IMR-90 (cell line): Measurements from ENCODE around the gene NEK9. TPM values are rescaled to one million over a fixed set of nuclear protein-coding genes. Genes with fewer than 3 reads are reported as not detected.

Experiments used
- ATAC-seq: fragments of 200-7000 bp; cut with Tn5 transposase; 2 replicates; pipeline ENCODE4 v1.9.1; 2020; ENCODE audit warnings: low read depth, mild to moderate bottlenecking, moderate library complexity
- BruUV-seq: library from RNA; stranded (reverse); fragments of 400-500 nt; replicated peaks from 2 replicates; lab custom pipeline; 2021; lab: Mats Ljungman, UMichigan
- CTCF ChIA-PET: fragments of 300-600 bp; formaldehyde crosslinking; extraction: SDS; loops from one replicate; lab custom pipeline; 2021; ENCODE audit warnings: antibody characterized with exemption; lab: Yijun Ruan, JAX
- POLR2A ChIA-PET: fragments of 300-600 bp; sonication (Branson Sonifier 250); formaldehyde crosslinking; loops from one replicate; lab custom pipeline; 2022; ENCODE audit warnings: antibody characterized with exemption; ENCODE audit not compliant: unreplicated experiment; lab: Charles Lee
- DNase-seq: peaks from one replicate; pipeline ENCODE4 v3.0.0; 2013
- H2AFZ ChIP-seq: replicated peaks from 2 replicates; pipeline ENCODE3; 2013; ENCODE audit warnings: low read length, mild to moderate bottlenecking; ENCODE audit not compliant: poor library complexity
- H2AK5ac ChIP-seq: 2 replicates; pipeline ENCODE4 v1.6.1; 2013; ENCODE audit warnings: low read depth, low read length, inconsistent platforms
- H2AK9ac ChIP-seq: replicated peaks from 2 replicates; pipeline ENCODE3; 2013; ENCODE audit warnings: mild to moderate bottlenecking, low read depth, low read length, moderate library complexity; ENCODE audit not compliant: poor library complexity
- H2BK120ac ChIP-seq: 2 replicates; pipeline ENCODE4 v1.6.1; 2013; ENCODE audit warnings: low read depth, low read length, inconsistent platforms
- H2BK15ac ChIP-seq: 3 replicates; pipeline ENCODE4 v1.6.1; 2013; ENCODE audit warnings: low read depth, low read length, inconsistent platforms
- H2BK20ac ChIP-seq: 2 replicates; pipeline ENCODE4 v1.6.1; 2013; ENCODE audit warnings: low read depth, mild to moderate bottlenecking, inconsistent platforms, low read length, moderate library complexity
- H2BK5ac ChIP-seq: 2 replicates; pipeline ENCODE4 v1.6.1; 2013; ENCODE audit warnings: mild to moderate bottlenecking, low read depth, low read length, inconsistent platforms; ENCODE audit not compliant: poor library complexity, severe bottlenecking
- H3K14ac ChIP-seq: replicated peaks from 2 replicates; pipeline ENCODE4 v1.6.1; 2013; ENCODE audit warnings: low read depth, low read length, inconsistent platforms
- H3K18ac ChIP-seq: 2 replicates; pipeline ENCODE4 v1.6.1; 2013; ENCODE audit warnings: low read depth, low read length, control low read depth
- H3K23ac ChIP-seq: 2 replicates; pipeline ENCODE4 v1.6.1; 2013; ENCODE audit warnings: low read depth, low read length, inconsistent platforms
- H3K27ac ChIP-seq: 2 replicates; pipeline ENCODE4 v1.5.1; 2013; ENCODE audit warnings: mild to moderate bottlenecking, control low read depth, low read length; ENCODE audit not compliant: insufficient read depth
- H3K27me3 ChIP-seq: 2 replicates; pipeline ENCODE4 v1.6.1; 2013; ENCODE audit warnings: low read length; ENCODE audit not compliant: control insufficient read depth, insufficient read depth
- H3K36me3 ChIP-seq: 2 replicates; pipeline ENCODE4 v1.6.1; 2013; ENCODE audit warnings: low read length, mixed read lengths; ENCODE audit not compliant: control insufficient read depth, insufficient read depth
- H3K4ac ChIP-seq: 2 replicates; pipeline ENCODE4 v1.6.1; 2013; ENCODE audit warnings: low read depth, low read length, inconsistent platforms
- H3K4me1 ChIP-seq: 2 replicates; pipeline ENCODE4 v1.6.1; 2013; ENCODE audit warnings: low read length, mixed read lengths; ENCODE audit not compliant: control insufficient read depth, insufficient read depth
- H3K4me2 ChIP-seq: 2 replicates; pipeline ENCODE4 v1.6.1; 2013; ENCODE audit warnings: low read depth, mild to moderate bottlenecking, control low read depth, low read length, moderate library complexity
- H3K4me3 ChIP-seq: 2 replicates; pipeline ENCODE4 v1.5.1; 2013; ENCODE audit warnings: low read depth, mild to moderate bottlenecking, control low read depth, low read length, moderate library complexity; ENCODE audit not compliant: insufficient read depth
- H3K56ac ChIP-seq: 2 replicates; pipeline ENCODE4 v1.6.1; 2013; ENCODE audit warnings: low read length, inconsistent platforms; ENCODE audit not compliant: insufficient read depth; ENCODE audit errors: extremely low read depth
- H3K79me1 ChIP-seq, 2 experiments: 2 replicates each; pipeline ENCODE4 v1.6.1; 2013; ENCODE audit warnings: low read length in 2 of 2, inconsistent platforms in 1 of 2, low read depth in 1 of 2
- H3K9ac ChIP-seq: 2 replicates; pipeline ENCODE4 v1.6.1; 2013; ENCODE audit warnings: low read depth, low read length, control low read depth
- H3K9me1 ChIP-seq: 2 replicates; pipeline ENCODE4 v1.6.1; 2013; ENCODE audit warnings: low read length, inconsistent platforms; ENCODE audit not compliant: insufficient read depth
- H3K9me3 ChIP-seq: 2 replicates; pipeline ENCODE4 v1.6.1; 2013; ENCODE audit warnings: low read length; ENCODE audit not compliant: control insufficient read depth, insufficient read depth
- H4K20me1 ChIP-seq: 2 replicates; pipeline ENCODE4 v1.6.1; 2013; ENCODE audit warnings: low read length, inconsistent platforms; ENCODE audit not compliant: insufficient read depth
- H4K5ac ChIP-seq: 2 replicates; pipeline ENCODE4 v1.6.1; 2013; ENCODE audit warnings: mild to moderate bottlenecking, low read depth, low read length, control low read depth
- H4K8ac ChIP-seq, 2 experiments: 2 replicates each; pipeline ENCODE4 v1.6.1; 2013; ENCODE audit warnings: low read depth in 2 of 2, low read length in 2 of 2, control low read depth in 1 of 2, inconsistent platforms in 1 of 2
- H4K91ac ChIP-seq: 2 replicates; pipeline ENCODE4 v1.6.1; 2013; ENCODE audit warnings: low read depth, low read length, inconsistent platforms; ENCODE audit not compliant: insufficient read depth
- BHLHE40 ChIP-seq: fragments of 150-350 bp; IDR thresholded peaks from 2 replicates; pipeline ENCODE4 v1.6.1; 2016; ENCODE audit warnings: mild to moderate bottlenecking, low read depth, low read length
- CEBPB ChIP-seq: IDR thresholded peaks from 2 replicates; pipeline ENCODE4 v1.6.1; 2012; ENCODE audit warnings: low read depth, low read length, improper control_type of control experiment
- CHD1 ChIP-seq: IDR thresholded peaks from 2 replicates; pipeline ENCODE4 v1.6.1; 2012; ENCODE audit warnings: low read depth, low read length, improper control_type of control experiment
- CTCF ChIP-seq: conservative IDR thresholded peaks from 2 replicates; pipeline ENCODE4 v1.5.1; 2012; ENCODE audit warnings: mild to moderate bottlenecking, low read depth, low read length, improper control_type of control experiment
- FOS ChIP-seq: fragments of 150-350 bp; IDR thresholded peaks from 2 replicates; pipeline ENCODE4 v1.6.1; 2016; ENCODE audit warnings: low read depth, low read length
- MAFK ChIP-seq: IDR thresholded peaks from 2 replicates; pipeline ENCODE4 v1.6.1; 2012; ENCODE audit warnings: low read depth, low read length, improper control_type of control experiment
- MAZ ChIP-seq: IDR thresholded peaks from 2 replicates; pipeline ENCODE4 v1.6.1; 2012; ENCODE audit warnings: low read depth, mild to moderate bottlenecking, low read length, improper control_type of control experiment, moderate library complexity, borderline replicate concordance
- MXI1 ChIP-seq: IDR thresholded peaks from 2 replicates; pipeline ENCODE4 v1.6.1; 2012; ENCODE audit warnings: low read depth, mild to moderate bottlenecking, low read length, moderate library complexity, borderline replicate concordance
- NFE2L2 ChIP-seq: fragments of 150-350 bp; IDR thresholded peaks from 2 replicates; pipeline ENCODE4 v1.6.1; 2016; ENCODE audit warnings: low read depth, mild to moderate bottlenecking, low read length
- POLR2A ChIP-seq: IDR thresholded peaks from 2 replicates; pipeline ENCODE4 v1.6.1; 2012; ENCODE audit warnings: mild to moderate bottlenecking, low read depth, low read length
- RAD21 ChIP-seq: IDR thresholded peaks from 2 replicates; pipeline ENCODE4 v1.6.1; 2012; ENCODE audit warnings: low read length, improper control_type of control experiment
- RCOR1 ChIP-seq: IDR thresholded peaks from 2 replicates; pipeline ENCODE4 v1.6.1; 2012; ENCODE audit warnings: mild to moderate bottlenecking, low read length, improper control_type of control experiment; ENCODE audit not compliant: insufficient replicate concordance
- RFX5 ChIP-seq: IDR thresholded peaks from 2 replicates; pipeline ENCODE4 v1.8.0; 2012; ENCODE audit warnings: low read depth, mild to moderate bottlenecking, low read length, moderate library complexity
- SMC3 ChIP-seq: fragments of 150-350 bp; IDR thresholded peaks from 2 replicates; pipeline ENCODE4 v1.6.1; 2016; ENCODE audit warnings: low read depth, mild to moderate bottlenecking, antibody characterized with exemption, low read length, moderate library complexity
- USF2 ChIP-seq: fragments of 150-350 bp; IDR thresholded peaks from 2 replicates; pipeline ENCODE4 v1.6.1; 2017; ENCODE audit warnings: mild to moderate bottlenecking, antibody characterized with exemption, low read length, low read depth
- WGBS, 2 experiments: methylation state at CpG; one replicate each; pipeline versions ENCODE4 v1.1.5 to v1.1.7; 2013; ENCODE audit warnings: missing lambda C conversion rate in 2 of 2; ENCODE audit not compliant: insufficient read length in 1 of 2; ENCODE audit errors: extremely low coverage in 2 of 2; 5-methylcytosine and 5-hydroxymethylcytosine counted together
- dilution Hi-C: fragments of 300-500 bp; cut with HindIII; formaldehyde crosslinking; loops from one replicate; pipeline ENCODE4 v1.14.3; 2018; ENCODE audit warnings: low sequenced_read_pairs; ENCODE audit not compliant: unreplicated experiment
- in situ Hi-C: fragments of 300-500 bp; cut with MboI; formaldehyde crosslinking; loops from 3 replicates; pipeline ENCODE4 v1.14.3; 2019; ENCODE audit warnings: low sequenced_read_pairs, inconsistent platforms, mixed read lengths
- intact Hi-C: fragments of 100-400 bp; cut with micrococcal nuclease; formaldehyde crosslinking; loops from 2 replicates; pipeline ENCODE4 v1.10.0; 2022
- polyA plus RNA-seq, 3 experiments: library from polyadenylated mRNA; depleted of rRNA; stranded (reverse); fragments of >200 nt; gene quantifications; 2 replicates each; pipeline ENCODE4 v1.2.3, GENCODE V29; 2012; ENCODE audit warnings: low replicate concordance in 1 of 3
- total RNA-seq: library from RNA; depleted of rRNA; stranded (reverse); fragments of >200 nt; gene quantifications from 2 replicates; pipeline ENCODE4 v1.2.3, GENCODE V29; 2012

Gene NEK9
- total and polyA plus RNA-seq, 2 of the 4 experiments (the other 2 are of a cell fraction) = 22.9 to 23.2 TPM

- Histone ChIP-seq H3K23ac (peak overlapping the region; percentile 84; the same call in 1 of the 2 replicates), H2AK9ac (no peak overlapping the region), H2BK120ac (no peak overlapping the region), H2AFZ (no peak overlapping the region), H4K91ac (no peak overlapping the region), H3K18ac (no peak overlapping the region), H3K9me1 (peaks cover 3% of the 10 kb centered on the region; the same call in 1 of the 2 replicates), H3K36me3 (no peaks in the 10 kb centered on the region), H3K79me1 (peaks cover 20 to 34% of the 10 kb centered on the region in 2 experiments), H3K9me3 (no peaks in the 10 kb centered on the region), H3K27ac (no peak overlapping the region), H4K8ac (peak overlapping the region; percentile 70 to 100; a peak in 3 of 4 replicates), H3K4me1 (peaks cover 5% of the 10 kb centered on the region; the same call in 1 of the 2 replicates), H3K27me3 (no peaks in the 10 kb centered on the region), H3K4me3 (no peak overlapping the region), H2BK20ac (peak overlapping the region; percentile 40; the same call in 1 of the 2 replicates), H3K4ac (no peak overlapping the region), H3K14ac (no peak overlapping the region; the same call in 1 of the 2 replicates), H2AK5ac (no peak overlapping the region), H4K20me1 (no peaks in the 10 kb centered on the region), H4K5ac (peak overlapping the region; percentile 39; the same call in 1 of the 2 replicates), H3K4me2 (peak overlapping the region; percentile 98; the same call in 1 of the 2 replicates), H2BK15ac (no peak overlapping the region), H2BK5ac (no peak overlapping the region), H3K9ac (no peak overlapping the region; the same call in 1 of the 2 replicates), H3K56ac (no peak overlapping the region)
- in situ Hi-C loops (no loop called here), dilution Hi-C loops (loop anchor here (25.0 kb wide), 1 partner anchor 184 kb away; no protein-coding TSS in a partner anchor), intact Hi-C loops (no loop called here)
- 95% methylated on average over 4 of the region's 10 CpGs; no CpG with 5 or more reads in 1 of the 2 experiments for WGBS, 2 experiments
- no peak for DNase-seq
- no TSS peak for BruUV-seq
- CTCF ChIA-PET = interaction anchor here (1.0 kb wide), 1 partner anchor 176 kb away, joined by 3 read pairs; no protein-coding TSS in a partner anchor
- POLR2A ChIA-PET = no interaction called here
- ATAC-seq = no peak
- TF ChIP-seq FOS = no peak
- no peak for TF ChIP-seq RFX5
- TF ChIP-seq MAZ = no peak
- no peak for TF ChIP-seq MXI1
- TF ChIP-seq SMC3 = no peak
- no peak for TF ChIP-seq CTCF
- no peak for TF ChIP-seq BHLHE40
- TF ChIP-seq NFE2L2 = no peak
- no peak for TF ChIP-seq CHD1
- no peak for TF ChIP-seq CEBPB
- no peak for TF ChIP-seq POLR2A
- no peak for TF ChIP-seq RCOR1
- no peak for TF ChIP-seq RAD21
- TF ChIP-seq MAFK = no peak
- no peak for TF ChIP-seq USF2
Measured at GRCh38 chr14:75127903-75128595, 1.2 kb upstream of the NEK9 start.
